Measurements from ENCODE around the gene ZNF750.

Gene ZNF750

DNA sequence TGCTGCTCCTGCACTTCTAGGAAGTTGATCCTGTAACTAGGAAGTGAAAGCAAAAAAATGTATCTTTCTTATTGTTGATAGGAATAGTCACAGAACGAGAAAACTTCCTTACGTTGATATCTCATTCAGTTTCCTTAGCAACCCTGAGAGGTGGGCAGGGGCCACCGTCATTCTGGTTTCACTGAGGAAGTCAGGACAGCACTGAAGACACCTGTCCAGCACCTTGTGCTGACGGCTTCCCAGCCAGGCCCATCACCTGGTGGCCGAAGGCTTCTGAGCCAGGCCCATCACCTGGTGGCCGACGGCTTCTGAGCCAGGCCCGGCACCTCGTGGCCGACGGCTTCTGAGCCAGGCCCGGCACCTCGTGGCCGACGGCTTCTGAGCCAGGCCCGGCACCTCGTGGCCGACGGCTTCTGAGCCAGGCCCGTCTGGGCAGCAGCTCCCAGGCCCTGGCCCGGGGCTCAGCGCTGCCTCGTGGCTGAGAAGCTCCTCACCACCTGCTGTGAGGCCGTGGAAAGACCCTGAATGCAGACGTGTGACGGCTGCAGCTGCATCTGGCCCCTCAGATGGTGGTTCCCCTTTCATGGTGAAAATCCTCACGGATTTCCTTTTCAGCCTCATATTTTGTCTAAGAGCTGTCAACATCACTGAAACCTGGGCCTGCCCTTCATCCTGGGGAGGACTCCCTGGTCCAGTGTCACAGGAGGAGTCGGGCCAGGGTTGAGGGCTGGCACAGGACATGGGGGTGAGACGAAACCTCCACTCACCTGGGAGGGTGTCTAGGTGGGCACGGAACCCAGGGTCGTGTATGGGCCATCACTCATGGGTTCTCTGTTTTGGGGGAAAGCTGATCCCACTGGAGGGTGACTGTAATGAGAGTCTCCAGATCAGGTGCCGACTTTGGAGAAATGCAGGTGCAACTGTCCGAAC is 33.0 kb upstream of the ZNF750 start:
- no peak for DNase-seq (ENCODE audit: low read depth in 2 of 2)

DNA sequence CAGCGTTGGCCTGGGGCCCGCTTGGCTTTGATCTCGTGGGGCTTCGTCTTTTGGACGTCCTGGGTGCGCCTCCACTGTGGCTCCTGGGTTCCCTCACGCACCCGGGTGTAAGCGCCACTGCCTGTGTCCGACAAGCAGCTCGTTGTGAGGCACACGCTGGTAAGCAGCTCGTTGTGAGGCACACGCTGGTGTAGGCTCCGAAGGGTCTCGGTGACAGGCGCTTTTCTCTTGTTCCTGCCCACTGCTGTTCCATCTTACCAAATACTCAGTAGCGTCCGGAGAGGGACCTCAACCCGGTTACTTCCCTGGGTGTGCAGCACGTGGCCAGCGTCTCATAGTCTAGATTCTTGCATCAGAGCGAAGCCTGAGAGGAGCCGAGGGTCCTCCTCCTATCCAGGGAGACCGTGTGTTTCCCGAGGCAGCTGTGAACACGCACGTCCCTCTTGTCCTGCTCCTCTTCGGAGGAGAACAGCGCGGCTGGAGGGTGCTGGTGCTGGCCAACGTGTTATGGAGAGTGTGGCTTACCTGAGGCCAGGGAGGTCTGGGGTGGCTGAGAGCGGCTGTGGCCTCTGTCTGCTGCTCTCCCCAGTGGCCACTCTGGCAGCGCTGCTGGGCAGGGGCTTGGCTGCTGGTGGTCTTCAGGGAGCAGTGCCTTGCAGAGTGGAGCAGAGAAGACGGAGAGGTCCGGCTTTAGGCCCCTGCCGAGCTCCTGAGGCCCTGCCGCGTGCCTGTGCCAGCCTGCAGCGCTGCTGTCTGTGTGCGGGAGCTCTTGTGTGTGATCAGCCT is 32.1 kb upstream of the ZNF750 start:
- DNase-seq (ENCODE audit: low read depth in 2 of 2): no peak

DNA sequence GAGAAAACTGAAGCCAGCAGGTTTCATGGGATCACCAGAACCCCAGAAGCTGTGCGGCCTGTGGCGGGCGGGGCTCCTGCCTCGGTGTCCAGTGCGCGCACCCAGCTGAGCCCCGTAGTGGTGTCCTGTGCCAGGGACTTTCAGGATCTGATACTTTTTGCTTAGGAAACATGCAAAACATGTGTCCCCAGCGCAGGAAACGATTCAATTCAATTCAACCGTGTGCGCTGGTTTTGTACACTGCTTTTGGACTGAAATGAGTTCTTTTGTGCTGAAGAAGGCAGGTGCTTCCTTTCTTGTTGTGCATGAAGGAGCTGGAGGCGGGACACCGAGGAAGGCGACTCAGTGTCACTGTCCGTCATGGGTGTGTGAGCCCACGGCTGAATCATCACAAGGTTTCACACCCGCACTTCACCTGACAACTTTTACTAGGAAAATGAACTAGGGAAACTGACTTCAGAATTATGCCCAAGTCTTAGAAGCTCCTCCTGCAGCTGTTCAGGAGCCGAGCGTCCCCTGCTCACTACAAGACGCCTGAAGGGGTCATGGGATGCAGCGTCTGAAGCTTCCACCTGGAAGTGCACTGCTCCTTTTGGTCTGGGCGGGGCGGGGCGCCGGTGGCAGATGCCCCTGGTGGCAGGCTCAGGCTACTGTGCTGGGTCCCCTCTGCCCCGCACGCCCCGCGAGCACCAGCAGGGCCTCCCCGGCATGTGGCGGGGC is 31.4 kb upstream of the ZNF750 start:
- DNase-seq (ENCODE audit: low read depth in 2 of 2): no peak

DNA sequence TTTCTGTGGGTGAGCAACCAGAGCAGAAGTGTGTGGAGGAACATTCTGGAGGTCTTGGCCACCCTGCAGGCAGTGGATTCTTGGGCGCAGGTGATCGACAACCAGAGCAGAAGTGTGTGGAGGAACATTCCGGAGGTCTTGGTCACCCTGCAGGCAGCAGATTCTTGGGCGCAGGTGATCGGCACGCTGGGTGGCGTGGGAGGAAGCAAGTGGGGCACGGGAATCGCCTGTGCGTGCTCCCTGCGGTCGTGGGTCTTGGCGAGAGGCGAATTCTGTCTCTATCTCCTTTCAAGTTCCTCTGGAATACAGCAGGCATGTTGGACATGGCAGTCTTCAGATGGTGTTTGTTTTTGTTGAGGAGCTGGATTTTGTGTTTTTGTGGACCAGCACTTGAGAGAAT is 30.7 kb upstream of the ZNF750 start:
- DNase-seq (ENCODE audit: low read depth in 2 of 2): no peak

DNA sequence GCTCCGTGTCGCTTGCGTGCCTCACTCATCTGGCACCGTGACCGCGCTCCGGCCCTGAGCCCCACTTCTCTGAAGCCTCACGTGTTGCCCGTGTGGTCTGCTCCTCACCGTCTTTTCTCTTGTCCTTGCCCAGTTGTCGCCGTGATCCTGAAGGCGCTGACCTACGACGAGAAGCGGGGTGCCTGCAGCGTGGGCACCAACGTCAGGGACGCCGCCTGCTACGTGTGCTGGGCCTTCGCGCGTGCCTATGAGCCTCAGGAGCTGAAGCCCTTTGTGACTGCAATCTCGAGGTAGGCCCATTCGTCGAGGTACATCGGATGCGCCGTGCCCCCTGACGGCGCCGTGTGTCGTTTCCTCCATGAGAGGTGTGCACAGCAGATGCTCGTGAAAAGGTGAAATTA is 30.3 kb upstream of the ZNF750 start:
- no peak for DNase-seq (ENCODE audit: low read depth in 2 of 2)

DNA sequence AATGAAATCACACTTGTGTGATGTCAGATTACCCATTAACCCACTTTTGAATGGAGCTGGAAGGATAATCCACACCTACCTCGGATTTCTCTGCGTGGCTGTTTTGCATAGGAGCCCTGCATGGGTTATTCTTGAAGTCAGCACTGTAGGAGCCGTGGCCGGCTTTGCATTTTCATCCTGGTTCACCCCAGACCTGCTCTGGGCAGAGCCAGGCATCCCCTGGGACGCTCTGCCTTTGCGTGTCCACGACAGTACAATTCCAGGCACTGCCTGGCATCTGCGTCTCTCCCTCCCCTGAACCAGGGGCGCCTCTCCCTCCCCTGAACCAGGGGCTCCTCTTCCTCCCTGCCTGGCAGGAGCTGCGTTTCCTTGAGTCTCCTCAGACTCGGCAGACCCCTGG is 29.7 kb upstream of the ZNF750 start:
- no peak for DNase-seq (ENCODE audit: low read depth in 2 of 2)

DNA sequence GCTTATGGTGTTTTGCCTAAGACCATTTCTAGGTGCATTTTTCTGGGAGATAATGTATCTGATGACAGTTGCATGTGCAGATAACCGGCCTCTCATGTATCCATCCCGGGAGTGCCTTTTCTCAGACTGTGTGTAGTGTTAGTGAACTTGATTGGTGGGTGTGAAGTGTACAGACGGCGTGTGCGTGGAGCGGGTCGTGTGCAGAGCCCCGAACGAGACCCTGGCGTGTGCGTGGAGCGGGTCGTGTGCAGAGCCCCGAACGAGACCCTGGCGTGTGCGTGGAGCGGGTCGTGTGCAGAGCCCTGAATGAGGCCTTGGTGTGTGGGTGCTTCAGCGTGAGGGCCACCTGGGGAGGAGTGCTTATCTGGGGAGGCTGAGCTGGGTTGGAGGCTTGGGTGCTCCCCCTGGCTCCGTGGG is 28.9 kb upstream of the ZNF750 start:
- DNase-seq (ENCODE audit: low read depth in 2 of 2): no peak

DNA sequence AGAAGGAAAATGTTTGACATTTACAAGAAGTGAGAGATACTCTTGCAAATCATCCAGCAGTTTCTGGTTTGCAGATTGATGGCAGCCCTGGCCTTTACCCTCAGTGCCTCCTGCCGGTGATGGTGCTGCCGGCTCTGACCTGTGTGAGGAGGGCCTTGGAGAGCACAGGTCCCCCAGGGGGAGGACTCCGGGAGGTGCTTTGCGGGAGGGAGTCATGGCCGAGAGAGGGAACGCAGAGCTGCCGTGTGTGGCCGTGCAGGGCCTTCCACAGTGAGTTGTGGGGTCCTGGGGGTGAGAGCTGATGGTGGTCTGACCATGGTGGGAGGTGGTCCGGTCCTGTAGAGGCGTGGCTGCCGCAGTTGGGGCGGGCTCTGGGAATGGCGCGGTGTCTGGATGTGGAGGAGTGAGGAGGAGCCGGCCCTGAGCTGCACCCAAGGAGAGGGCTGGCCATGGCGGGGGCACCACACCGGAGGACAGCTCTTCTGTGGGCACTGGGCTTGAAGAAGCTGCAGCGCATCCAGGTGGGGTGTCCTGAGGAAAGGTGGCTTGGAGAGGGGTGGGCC is 28.0 kb upstream of the ZNF750 start:
- DNase-seq (ENCODE audit: low read depth in 2 of 2): no peak

DNA sequence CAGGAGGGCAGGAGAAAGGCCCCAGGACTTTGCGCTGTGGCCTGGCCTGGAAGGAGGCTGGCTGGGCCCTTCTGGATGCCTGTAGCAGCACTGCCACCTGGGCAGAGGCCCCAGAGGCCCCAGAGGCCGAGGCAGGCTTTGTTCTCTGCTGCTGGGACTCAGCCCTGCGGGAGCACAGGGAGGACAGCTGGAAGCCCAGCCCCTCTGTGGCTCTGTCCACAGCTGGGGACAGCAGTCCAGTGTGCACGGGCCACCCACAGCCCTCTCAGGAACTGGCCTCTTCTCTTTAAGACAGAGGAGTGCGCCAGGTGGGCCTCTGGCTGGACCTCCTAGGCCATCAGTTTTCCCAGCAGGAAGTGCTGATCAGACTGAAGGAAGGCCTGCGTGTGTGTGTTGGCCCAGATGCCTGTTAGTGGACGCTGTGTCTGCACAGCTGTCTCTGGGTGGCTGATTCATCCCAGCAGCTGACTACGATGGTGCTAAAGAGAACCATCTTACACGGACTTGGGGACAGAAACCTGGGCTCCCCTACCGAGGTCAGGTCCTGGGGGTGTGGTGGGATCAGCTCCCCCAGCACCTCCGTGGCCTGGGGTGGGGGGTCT is 26.9 kb upstream of the ZNF750 start:
- DNase-seq (ENCODE audit: low read depth in 2 of 2): no peak

DNA sequence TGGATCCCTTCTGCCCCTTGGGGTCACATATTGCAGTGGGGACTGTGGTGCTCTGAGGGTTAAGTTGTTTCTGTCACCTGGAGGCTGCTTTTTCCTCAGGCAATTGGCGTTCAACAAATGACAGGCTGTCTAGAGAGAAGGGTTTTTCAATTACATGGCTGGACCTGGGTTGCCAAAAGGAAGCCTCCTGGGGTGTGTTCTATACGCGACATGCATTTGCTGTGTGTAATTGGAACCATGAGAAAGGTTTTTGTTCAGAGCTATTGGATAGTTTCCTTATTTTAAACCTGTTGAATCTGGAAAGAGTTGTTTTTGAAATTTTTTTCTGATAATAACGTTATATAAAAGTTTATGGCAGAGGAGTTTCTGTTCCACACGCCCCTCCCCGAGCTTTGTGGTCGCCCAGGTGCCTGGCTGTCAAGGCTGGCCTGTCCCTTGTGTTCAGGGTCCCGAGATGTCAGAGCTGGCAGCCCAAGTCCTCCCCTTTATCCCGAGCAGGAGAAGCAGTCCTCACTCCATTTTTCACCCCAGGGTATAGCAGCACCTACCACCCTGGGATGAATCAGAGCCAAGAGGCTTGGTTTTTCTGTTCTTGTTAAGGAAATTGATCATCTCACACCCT is 26.1 kb upstream of the ZNF750 start:
- DNase-seq (ENCODE audit: low read depth in 2 of 2): no peak

DNA sequence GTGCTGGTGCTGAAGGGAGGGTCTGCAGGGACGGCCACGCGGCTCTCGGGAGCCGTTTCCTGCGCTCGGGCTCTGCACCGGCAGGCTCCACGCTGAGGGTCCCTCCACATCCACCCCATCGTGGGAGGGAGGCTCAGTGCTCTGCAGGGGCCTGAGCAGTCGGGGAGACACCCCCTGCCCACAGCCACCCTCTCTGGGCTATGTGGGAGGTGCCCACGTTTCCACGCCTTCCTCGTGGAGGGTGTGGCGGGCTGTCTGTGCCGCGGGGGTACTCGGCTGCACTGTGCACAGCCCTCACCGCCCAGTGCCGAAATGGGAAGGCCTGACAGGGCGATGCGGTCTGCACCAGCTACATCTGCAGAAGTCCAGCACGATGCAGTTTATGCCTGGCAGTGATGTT is 25.5 kb upstream of the ZNF750 start:
- DNase-seq (ENCODE audit: low read depth in 2 of 2): no peak

DNA sequence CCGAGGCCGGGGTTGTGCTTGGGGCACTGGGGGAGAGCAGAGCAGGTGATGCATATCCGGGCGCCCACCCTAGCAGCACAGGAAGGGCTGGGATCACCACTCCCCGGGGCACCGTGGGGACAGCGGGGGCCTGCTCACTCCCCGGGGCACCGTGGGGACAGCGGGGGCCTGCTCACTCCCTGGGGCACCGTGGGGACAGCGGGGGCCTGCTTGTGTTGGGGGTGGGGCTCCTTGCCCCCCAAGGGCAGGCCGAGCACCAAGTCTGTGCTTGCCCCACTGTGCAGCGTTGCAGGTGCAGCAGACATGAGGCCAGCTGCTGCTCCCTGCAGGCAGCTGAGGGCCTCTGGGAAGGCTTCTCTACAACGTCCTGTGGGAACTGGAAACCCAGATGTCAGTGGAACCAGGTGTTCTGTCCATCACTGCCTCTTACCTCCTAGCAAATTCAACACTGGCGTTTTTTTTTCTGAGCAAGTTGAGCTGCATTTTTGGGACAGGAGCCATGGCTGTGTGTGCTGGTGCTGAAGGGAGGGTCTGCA is 25.0 kb upstream of the ZNF750 start:
- DNase-seq (ENCODE audit: low read depth in 2 of 2): no peak

DNA sequence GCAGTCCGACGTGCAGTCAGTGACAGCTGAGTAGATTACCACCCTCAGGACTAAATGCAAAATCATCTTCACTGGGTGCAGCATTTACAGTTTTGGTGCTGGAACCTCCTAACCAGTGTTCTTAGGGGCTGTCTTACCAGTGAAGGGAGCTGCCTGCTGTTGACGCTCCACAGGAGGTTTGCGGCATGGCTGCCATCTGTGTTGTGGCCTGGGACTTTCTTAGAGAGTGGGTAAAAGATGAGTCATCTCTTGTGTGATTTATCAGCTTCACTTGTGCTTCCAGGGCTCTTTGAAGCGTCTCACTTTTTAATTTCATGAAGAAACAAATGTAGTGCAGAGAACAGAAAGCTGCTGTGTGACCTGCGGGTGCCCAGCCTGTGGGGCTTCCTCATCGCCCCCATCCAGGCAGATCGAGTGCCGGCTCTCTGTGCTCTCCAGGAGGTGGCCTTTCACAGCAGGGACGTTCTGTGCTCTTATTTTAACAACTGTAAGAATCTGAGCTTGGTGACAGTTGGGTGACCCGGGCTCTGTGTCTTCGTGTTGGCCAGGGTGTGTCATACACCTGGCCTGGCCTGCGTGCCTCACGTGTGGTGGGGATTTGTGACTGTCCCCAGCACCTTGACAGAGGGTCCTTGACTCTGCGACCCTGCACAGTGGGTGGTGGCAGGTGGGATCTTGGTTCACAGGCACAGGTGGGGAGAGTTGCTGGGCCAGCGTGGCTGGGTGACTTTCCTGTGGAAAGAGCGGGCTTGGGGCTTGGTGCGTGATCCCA is 24.3 kb upstream of the ZNF750 start:
- DNase-seq (ENCODE audit: low read depth in 2 of 2): peak; percentile 57 to 75

DNA sequence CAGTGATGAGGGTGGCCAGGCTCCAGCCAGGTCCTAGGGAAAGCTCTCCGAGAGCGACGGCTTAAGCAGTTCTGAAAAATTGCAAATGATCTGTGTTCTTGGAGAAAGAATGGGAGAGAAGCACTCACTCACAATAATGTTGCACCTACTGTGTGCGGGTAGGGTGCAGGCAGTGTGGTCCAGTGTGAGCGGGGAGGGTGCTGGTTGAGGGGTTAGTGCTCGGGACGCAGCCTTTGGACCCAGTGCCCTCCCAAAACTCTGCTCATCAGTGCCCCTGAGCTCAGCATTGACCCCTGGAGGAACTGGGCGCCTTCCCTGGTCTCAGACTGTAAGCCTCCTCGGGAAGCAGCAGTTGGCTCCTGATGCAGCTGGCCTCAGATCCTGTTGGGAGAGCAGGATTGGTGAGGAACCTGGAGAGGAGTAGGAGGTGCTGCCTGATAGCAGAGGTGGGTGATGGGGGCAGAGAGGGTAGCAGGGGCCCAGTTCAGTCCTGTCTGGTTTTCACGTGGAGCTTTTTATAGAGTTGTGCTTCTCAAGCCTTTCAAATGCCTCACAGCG is 23.6 kb upstream of the ZNF750 start:
- DNase-seq (ENCODE audit: low read depth in 2 of 2): no peak

DNA sequence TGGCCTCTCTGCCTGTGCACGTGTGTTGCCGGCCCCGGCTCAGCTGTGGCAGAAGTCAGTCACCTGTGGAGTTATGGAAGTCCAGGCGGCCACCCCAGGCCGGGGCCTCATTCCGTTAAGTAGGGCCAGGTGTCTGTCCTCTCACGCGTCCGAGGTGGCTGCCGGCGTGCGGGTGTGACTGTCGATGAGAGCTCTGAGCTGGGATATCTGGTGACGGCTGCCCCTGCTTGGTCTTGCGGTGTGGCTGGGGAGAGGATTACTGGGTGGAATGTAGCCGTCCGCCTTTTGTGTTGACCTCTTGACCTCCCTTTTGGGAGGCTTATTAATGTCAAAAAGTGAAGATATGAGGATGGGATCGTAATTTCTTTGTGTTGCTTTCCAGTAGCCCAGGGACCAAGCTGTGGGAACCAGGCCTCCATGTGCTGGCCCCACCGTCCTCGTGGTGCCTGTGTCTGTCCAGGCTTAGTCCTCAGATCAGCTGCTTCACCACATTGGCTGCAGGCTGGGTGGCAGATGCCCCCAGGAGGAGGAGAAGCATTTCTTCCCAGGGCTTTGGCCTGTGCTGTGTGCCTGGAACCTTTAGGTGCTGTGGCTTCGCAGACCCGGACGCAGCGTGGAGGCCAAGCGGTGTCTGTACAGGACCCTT is 23.0 kb upstream of the ZNF750 start:
- DNase-seq (ENCODE audit: low read depth in 2 of 2): no peak

DNA sequence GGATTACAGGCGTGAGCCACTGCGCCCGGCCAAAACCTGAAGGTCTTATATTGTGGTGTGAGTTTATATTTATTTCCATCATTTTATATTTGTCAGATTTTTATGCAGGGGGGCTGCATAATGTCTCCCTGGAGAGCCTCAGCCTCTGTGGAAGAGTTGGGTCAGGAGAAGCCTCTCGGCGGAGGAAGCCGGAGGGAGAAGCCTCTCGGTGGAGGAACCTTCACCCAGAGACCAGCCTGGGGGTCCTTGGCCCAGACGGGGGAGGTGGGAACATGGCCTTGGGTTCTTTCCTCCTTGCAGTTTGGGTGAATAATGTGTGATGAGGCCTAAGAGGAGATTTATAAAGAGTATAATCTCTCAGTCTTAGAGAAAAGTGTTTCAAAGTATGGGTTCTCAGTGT is 22.4 kb upstream of the ZNF750 start:
- DNase-seq (ENCODE audit: low read depth in 2 of 2): no peak

DNA sequence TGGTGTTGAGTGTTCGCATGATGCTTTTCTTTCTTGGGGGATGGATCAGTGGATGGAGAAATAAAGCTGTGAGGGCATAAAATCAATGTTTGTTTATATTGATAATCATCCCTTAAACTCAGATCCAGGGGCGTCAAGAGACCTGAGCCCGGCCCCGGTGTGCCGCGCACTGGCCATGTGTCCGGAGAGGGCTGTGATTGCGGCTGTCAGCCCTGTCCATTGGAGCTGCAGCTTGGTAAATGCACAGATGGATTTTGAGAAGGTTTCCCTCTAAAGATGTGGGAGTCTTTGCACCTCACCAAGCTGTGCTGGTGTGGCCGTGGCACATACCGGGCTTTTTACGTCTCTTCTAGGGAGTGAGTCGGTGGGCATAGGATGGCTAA is 21.6 kb upstream of the ZNF750 start:
- DNase-seq (ENCODE audit: low read depth in 2 of 2): no peak

DNA sequence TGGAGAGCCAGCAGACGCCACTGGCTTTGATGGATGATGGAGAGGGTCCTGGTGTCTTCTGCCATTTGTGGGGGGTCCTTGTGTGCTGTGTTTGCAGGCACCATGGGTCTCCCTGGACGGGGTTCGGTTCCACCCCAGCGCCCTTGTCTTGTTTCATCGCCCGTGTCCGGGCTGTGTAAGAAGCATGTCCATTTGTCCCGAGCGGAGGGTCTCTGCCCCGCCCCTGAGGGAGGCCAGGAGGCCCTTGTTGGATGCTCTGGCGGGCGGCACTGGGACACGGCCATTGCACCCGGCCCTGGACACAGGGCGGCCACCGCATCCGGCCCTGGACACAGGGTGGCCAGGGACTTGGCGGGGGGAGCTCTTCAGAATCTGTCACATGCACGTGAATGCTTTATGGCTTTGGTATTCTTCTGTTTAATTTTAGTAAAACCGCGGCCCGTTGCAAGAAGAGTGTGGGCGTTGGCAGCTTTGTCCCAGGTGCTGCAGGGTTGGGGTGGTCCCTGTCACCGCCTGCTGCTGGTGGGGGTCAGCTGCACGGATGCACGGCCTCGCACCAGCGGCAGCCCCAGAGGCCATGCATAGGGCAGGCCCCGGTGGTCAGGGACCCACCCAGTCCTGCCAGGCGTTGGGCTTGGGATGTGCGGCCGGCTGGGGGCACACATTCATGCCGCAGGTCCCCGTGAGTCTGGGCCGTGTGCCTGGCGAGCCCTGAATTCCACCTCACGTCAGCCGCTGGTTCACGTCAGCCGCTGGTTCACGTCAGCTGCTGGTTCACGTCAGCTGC is 21.0 kb upstream of the ZNF750 start:
- DNase-seq (ENCODE audit: low read depth in 2 of 2): no peak

Data from stimulated activated CD4-positive, alpha-beta T cell treated with anti-CD3 and anti-CD28 coated beads, Interleukin-1b, Interleukin-23, amount 100 ng/mL, for 4 hours (primary cell).